Stimulated activated CD8-positive, alpha-beta memory T cell treated with anti-CD3 and anti-CD28 coated beads, Interleukin-4, amount 100 ng/mL, for 24 hours (primary cell): ENCODE data around the gene AGBL4.

Experiments
- DNase-seq: peaks from one replicate; pipeline ENCODE4 v3.0.0-alpha.2; 2020; ENCODE audit warnings: low read depth

AGBL4 gene

GRCh38 chr1:48581270-48581669 lies 1442.5 kb downstream of the AGBL4 start:
- no peak for DNase-seq

GRCh38 chr1:48576565-48576964 lies 1447.2 kb downstream of the AGBL4 start:
- DNase-seq = no peak

DNA sequence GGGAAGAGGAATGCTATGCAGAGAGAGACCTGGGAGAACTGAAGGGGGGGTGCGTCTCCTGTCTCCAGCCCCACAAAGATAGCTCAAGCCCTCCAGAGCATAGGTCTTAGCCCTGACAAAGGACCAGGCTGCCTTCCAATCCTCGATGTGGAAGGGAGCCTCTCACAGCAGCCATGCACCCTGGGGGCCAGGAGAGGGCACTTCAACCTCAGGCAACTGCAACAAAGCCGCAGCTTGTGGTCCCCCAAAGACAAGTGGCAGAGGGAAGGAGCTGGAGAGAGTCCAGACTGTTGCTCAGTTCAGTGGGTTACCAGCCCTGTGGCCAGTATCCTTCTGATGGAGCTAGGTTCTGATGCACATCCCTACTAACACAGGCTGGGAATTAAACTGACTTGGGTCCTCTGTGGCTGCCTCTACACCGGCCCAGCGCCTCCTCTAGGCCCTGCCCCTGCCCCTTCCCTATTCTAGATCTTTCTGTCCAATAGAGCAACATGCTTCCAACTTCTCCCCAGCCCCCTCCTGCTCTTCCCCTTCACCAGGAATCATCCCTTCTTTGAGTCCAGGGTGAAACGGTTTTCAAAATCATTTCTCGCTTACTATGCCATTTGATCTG lies 1451.0 kb downstream of the AGBL4 start:
- DNase-seq = no peak

- DNase-seq = no peak
These were observed 1451.6 kb downstream of the AGBL4 start for GRCh38 chr1:48572134-48572533.

DNA sequence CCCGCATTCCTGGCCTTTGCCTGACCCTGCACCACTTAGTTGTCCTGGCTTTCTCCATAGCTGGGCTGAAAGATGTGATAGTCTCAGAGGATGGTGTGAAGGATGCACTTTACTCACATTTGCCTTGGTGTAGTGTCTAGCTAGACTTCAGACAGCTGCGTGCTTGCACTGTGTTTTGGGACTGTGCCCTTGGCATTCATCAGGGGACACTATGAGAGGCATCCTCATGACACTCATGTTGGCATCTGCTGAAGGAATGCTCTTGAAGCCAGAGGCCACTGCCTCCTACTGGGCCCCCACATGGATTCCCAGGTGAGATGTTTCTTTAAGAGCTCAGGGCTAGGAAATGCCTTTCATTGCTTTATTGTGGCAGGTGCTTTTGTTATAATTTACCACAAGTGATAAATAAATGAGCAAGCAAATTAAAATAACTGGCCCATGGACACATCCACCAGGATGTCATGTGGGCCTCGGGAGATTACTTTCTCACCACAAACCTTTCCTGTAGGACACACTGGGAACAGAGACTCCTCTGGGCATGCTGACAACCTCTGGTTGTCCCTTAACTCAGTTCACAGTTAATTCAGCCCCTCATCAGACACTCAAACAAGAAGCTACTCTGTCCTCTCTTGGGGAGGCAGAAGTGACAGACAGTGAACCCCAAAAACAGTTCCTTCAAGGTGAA lies 1452.3 kb downstream of the AGBL4 start:
- no peak for DNase-seq

GRCh38 chr1:48570568-48570967 lies 1453.2 kb downstream of the AGBL4 start:
- DNase-seq = no peak

GRCh38 chr1:48568501-48568900 lies 1455.3 kb downstream of the AGBL4 start:
- no peak for DNase-seq

DNA sequence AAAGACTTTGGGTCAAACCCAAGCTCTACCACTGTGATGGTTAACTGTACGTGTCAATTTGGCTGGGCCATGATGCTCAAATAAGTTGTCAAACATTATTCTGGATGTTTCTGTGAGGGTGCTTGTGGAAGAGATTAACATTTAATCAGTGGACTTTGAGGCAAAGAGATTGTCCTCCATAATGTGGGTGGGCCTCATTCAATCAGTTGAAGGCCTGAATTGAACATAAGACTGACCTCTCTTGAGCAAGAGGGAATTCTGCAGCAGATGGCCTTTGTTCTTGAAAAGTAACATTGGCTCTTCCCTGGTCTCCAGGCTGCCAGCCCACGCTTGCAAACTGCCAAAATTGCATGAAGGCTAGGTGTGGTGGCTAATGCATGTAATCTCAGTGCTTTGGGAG lies 1457.3 kb downstream of the AGBL4 start:
- no peak for DNase-seq

DNA sequence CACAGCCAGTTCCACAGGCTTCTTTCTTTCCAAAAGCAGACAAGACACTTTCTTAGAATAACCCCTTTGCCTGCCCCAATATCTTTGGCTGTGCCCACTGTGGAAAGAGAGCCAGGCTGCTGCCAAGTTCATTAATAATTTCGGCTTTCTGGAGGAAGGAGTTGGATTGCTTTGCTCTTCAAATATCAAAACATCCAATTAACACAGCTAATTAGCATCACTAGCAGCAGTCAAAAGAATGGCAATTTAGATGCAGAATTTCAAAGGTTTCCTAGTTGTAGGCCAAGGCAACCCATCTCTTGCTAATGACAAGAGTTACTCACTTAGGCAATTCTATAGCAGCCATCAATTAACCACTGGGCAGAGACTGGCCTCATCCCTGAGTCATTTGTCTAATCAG lies 1460.7 kb downstream of the AGBL4 start:
- no peak for DNase-seq

- no peak for DNase-seq
These were observed 1462.3 kb downstream of the AGBL4 start for GRCh38 chr1:48561444-48561843.

- DNase-seq = no peak
These were observed 1463.2 kb downstream of the AGBL4 start for GRCh38 chr1:48560577-48560976.

GRCh38 chr1:48560116-48560515 lies 1463.6 kb downstream of the AGBL4 start:
- DNase-seq = no peak

- DNase-seq = no peak
These were observed 1465.4 kb downstream of the AGBL4 start for GRCh38 chr1:48558366-48558765.

DNA sequence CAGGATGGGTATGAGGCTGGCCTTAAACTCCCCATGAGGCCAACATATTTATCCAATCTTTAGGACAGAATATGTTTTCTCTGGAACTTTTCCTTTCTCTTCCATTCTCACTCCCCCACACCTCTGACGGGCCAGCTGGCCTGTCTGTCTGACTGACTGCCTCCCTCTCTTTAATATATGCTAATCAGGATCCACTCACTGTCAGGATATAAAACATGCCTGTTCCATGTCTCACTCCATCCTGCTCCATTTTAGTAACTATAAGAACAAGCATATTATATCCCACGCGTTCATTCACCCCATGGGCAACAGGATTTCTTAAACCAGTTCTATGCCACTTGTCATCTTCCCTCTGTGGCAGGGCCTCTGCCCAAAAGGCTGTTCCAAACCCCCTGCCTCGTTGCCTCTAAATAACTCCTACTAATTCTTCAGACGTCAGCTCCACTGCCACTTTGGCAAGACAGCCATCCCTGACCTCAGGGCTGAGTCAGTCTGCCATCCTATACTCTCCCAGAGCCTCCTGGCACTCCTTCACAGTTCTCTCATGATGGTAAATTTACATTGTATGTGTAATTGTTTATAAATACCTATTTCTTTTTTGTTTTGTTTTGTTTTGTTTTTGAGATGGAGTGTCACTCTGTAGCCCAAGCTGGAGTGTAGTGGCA lies 1467.4 kb downstream of the AGBL4 start:
- DNase-seq = no peak

DNA sequence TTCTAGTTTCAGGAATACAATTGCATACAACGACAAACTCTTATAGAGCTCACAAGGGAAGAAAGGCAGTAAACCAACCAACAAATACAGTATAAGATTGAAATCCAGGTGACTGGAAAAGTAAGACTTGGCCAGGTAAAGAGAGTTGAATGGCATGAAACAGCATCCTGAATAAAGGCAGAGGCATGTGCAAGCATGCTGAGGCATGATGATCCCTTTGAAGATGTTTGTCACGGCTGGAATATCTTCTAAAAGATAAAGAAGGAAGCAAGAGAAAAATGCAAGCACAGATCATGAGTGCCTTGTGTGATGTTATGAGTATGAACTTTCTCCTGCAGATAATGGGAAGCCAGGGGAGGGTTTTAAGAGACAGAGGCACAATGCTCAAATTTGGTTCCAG lies 1468.5 kb downstream of the AGBL4 start:
- DNase-seq = no peak

DNA sequence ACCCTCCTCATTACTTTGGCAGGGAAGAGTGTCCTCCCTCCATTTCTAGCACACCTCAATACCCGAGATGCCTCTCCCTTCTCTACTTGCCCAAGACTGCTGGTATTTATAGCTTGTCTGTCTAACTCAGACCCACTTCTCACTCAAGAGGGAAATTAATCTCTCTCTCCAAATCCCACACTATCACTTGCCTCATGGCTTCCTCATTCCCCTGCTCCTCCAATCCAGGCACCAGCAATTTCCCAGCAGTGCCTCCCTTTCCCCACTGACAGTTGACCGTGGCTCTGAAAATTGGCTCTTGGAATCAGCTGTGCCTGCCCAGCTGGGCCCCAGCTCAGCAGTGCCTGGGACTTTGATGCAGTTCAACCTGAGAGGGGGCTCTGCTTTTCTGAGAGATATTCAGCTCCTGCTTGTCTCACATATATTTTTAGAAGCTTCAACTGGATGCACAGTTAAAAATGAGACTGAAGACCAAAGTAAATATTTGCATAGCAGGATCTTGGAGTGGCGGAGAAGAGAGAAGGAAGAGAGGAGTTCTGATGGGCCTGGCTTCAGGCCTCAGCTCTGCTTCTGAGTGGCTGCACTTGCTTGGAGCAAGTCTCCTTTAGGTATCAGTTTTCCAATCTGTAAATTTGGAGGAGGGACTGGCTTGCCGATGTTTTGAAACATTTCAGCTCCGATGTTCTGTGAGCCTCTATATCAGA lies 1470.7 kb downstream of the AGBL4 start:
- DNase-seq = no peak

DNA sequence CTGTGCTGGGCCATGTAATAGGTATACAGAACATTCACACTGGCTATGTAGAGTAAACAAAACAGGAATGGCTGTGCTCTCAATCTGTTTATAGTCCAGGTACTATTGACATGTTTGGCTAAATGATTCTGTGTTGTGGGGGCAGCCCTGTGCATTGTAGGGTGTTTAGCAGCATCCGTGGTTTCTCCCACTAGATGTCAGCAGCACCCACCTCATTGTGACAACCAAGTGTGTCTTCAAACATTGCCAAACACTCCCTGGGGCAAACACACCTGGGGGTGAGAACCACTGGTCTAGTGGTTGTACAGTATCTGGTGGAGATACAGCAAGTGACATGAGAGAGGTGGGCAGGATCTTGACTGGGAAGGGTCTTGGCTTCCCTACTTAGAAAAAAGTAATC lies 1471.3 kb downstream of the AGBL4 start:
- no peak for DNase-seq

- DNase-seq = no peak
These were observed 1474.8 kb downstream of the AGBL4 start for GRCh38 chr1:48548985-48549384.

DNA sequence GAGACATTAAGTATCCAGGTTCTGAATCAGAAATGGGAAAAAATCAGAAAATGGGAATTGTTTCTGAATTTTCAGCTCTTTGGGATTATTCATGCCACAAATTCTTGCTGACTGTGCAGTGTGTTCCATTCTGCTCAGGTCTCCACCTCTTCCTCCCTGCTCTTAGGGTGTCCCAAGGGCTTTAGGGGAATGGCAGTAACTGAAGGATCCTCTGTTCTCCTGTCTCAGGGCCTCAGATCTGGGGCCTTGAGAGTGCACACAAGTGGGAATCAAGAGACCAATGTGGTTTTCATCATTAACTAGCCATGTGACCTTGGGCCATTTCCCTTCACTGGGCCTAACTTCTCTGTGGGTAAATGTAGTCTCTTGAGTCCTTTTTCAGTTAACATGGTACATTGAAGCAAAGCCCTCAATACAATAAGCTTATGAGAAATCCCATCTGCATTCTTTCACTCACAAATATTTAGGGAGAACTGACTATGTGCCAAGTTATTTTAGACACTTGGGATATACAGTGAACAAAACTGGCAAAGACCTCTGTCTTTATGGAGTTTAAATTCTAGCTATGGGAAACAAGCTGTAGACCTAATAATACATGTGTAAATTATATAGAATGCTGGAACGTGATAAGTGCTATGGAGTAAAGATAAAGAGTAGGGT lies 1476.1 kb downstream of the AGBL4 start:
- DNase-seq = no peak

- no peak for DNase-seq
These were observed 1479.9 kb downstream of the AGBL4 start for GRCh38 chr1:48543854-48544253.

DNA sequence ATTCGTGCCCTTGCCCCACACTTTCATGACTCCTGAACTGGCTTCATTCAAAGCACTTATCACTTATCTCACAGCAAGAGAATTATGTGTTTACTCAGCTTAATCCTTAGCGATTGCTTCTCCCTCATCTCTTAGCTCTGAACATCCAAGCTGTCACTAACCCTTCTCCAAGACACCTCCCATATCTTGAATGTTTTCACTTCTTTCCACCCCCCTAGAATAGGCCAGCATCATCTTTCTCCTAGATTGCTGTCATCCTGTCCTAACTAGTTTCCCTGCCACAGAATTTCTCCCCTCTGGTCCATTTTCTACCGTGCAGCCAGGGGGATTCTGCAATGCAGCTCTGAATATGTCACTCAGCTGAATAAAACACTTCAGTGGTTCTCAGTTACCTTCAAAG lies 1483.2 kb downstream of the AGBL4 start:
- DNase-seq = no peak

GRCh38 chr1:48536477-48536876 lies 1487.3 kb downstream of the AGBL4 start:
- DNase-seq = no peak
